HCT116 (cell line): Measurements from ENCODE around the gene ERBB4. TPM values are rescaled to one million over a fixed set of nuclear protein-coding genes. Genes with fewer than 3 reads are reported as not detected.

Source experiments
- ATAC-seq: fragments of 200-7000 bp; cut with Tn5 transposase; 2 replicates; pipeline ENCODE4 v1.9.1; 2020; ENCODE audit warnings: mild to moderate bottlenecking, moderate library complexity
- BruUV-seq: library from RNA; stranded (reverse); fragments of 400-500 nt; replicated peaks from 2 replicates; lab custom pipeline; 2021; lab: Mats Ljungman, UMichigan
- CTCF ChIA-PET: fragments of 300-600 bp; sonication (Branson Sonifier 250); formaldehyde crosslinking; loops from one replicate; lab custom pipeline; 2021; ENCODE audit warnings: antibody characterized with exemption; lab: Charles Lee
- POLR2A ChIA-PET: fragments of 300-600, 350-600 bp; sonication (Branson Sonifier 250); formaldehyde crosslinking; loops from one replicate; lab custom pipeline; 2021; ENCODE audit warnings: antibody characterized with exemption; lab: Charles Lee
- RAD21 ChIA-PET, 2 experiments: fragments of 300-600 bp; sonication (Branson Sonifier 250); formaldehyde crosslinking; loops; one replicate each; lab custom pipeline; 2023; ENCODE audit warnings: low total read pairs in 2 of 2; ENCODE audit not compliant: uncharacterized antibody in 2 of 2, unreplicated experiment in 2 of 2, low non-redundant PET in 1 of 2; lab: Charles Lee
- DNase-seq: peaks from one replicate; pipeline ENCODE4 v3.0.0-alpha.2; 2010; ENCODE audit warnings: low read depth, low spot score
- H2AFZ ChIP-seq: fragments of 200-600 bp; shearing (Covaris generic), sonication (generic); 2 replicates; pipeline ENCODE4 v1.6.1; 2017; ENCODE audit warnings: low read depth, mixed run types, mixed read lengths, antibody characterized with exemption, low read length; ENCODE audit not compliant: poor library complexity, severe bottlenecking
- H3K27ac ChIP-seq: 2 replicates; pipeline ENCODE4 v1.5.1; 2012; ENCODE audit warnings: low read depth, low read length
- H3K27me3 ChIP-seq: fragments of 200-600 bp; sonication (generic); 2 replicates; pipeline ENCODE4 v1.6.1; 2016; ENCODE audit warnings: mixed run types, low read length, mixed read lengths; ENCODE audit not compliant: insufficient read depth
- H3K36me3 ChIP-seq, 2 experiments: fragments of 200-500 bp in 1 of 2; fragments of 200-600 bp in 1 of 2; sonication (Bioruptor generic) in 1 of 2; sonication (generic) in 1 of 2; 2 replicates each; pipeline versions ENCODE4 v1.5.1 to v1.6.1; 2014 to 2016; ENCODE audit warnings: low read length in 2 of 2, inconsistent platforms in 1 of 2, mixed read lengths in 1 of 2, mixed run types in 1 of 2; ENCODE audit not compliant: insufficient read depth in 2 of 2, control insufficient read depth in 1 of 2
- H3K4me1 ChIP-seq, 2 experiments: fragments of 200-600 bp in 1 of 2; sonication (generic) in 1 of 2; 2 replicates each; pipeline versions ENCODE4 v1.5.1 to v1.6.1; 2012 to 2017; ENCODE audit warnings: low read length in 2 of 2, inconsistent platforms in 1 of 2, mild to moderate bottlenecking in 1 of 2, mixed read lengths in 1 of 2, mixed run types in 1 of 2, moderate library complexity in 1 of 2; ENCODE audit not compliant: insufficient read depth in 2 of 2, control insufficient read depth in 1 of 2
- H3K4me2 ChIP-seq: fragments of 200-600 bp; sonication (generic); 2 replicates; pipeline ENCODE4 v1.6.1; 2017; ENCODE audit warnings: mixed run types, low read length, mixed read lengths
- H3K4me3 ChIP-seq, 2 experiments: fragments of 200-600 bp in 1 of 2; sonication (generic) in 1 of 2; replicated peaks in 1 of 2; 2 replicates each; pipeline ENCODE4 v1.5.1; 2011 to 2016; ENCODE audit warnings: low read length in 2 of 2, control low read depth in 1 of 2, low read depth in 1 of 2, mild to moderate bottlenecking in 1 of 2, mixed read lengths in 1 of 2, mixed run types in 1 of 2
- H3K79me2 ChIP-seq: fragments of 200-600 bp; sonication (generic); 2 replicates; pipeline ENCODE4 v1.6.1; 2017; ENCODE audit warnings: mild to moderate bottlenecking, mixed run types, low read length, moderate library complexity, mixed read lengths; ENCODE audit not compliant: insufficient read depth
- H3K9ac ChIP-seq: fragments of 200-600 bp; sonication (generic); 2 replicates; pipeline ENCODE4 v1.6.1; 2016; ENCODE audit warnings: low read length, mixed read lengths
- H3K9me2 ChIP-seq: fragments of 200-600 bp; sonication (generic), shearing (Covaris generic); 2 replicates; pipeline ENCODE4 v1.6.1; 2017; ENCODE audit warnings: mixed run types, mild to moderate bottlenecking, moderate library complexity; ENCODE audit not compliant: insufficient read depth
- H3K9me3 ChIP-seq, 2 experiments: fragments of 200-500 bp in 1 of 2; fragments of 200-600 bp in 1 of 2; sonication (Bioruptor generic) in 1 of 2; sonication (generic) in 1 of 2; 2 replicates each; pipeline ENCODE4 v1.6.1; 2014 to 2017; ENCODE audit warnings: low read length in 2 of 2, mixed read lengths in 2 of 2, inconsistent platforms in 1 of 2, low read depth in 1 of 2, mild to moderate bottlenecking in 1 of 2, mixed run types in 1 of 2, moderate library complexity in 1 of 2; ENCODE audit not compliant: control insufficient read depth in 1 of 2, insufficient read depth in 1 of 2
- H4K20me1 ChIP-seq: fragments of 200-600 bp; sonication (generic), shearing (Covaris generic); 2 replicates; pipeline ENCODE4 v1.6.1; 2017; ENCODE audit warnings: mixed run types, mild to moderate bottlenecking, moderate library complexity; ENCODE audit not compliant: insufficient read depth
- ATF3 ChIP-seq: IDR thresholded peaks from 2 replicates; pipeline ENCODE4 v1.6.1; 2012
- CBX3 ChIP-seq: IDR thresholded peaks from 2 replicates; pipeline ENCODE4 v1.6.1; 2012; ENCODE audit warnings: low read depth
- CEBPB ChIP-seq: IDR thresholded peaks from 2 replicates; pipeline ENCODE4 v1.6.1; 2012; ENCODE audit warnings: low read depth
- EGR1 ChIP-seq: IDR thresholded peaks from 2 replicates; pipeline ENCODE4 v1.6.1; 2012; ENCODE audit warnings: low read depth
- ELF1 ChIP-seq: IDR thresholded peaks from 2 replicates; pipeline ENCODE4 v1.6.1; 2012; ENCODE audit warnings: low read depth, borderline replicate concordance
- FOSL1 ChIP-seq: IDR thresholded peaks from 2 replicates; pipeline ENCODE4 v1.6.1; 2012; ENCODE audit warnings: low read depth
- POLR2A ChIP-seq: IDR thresholded peaks from 2 replicates; pipeline ENCODE4 v1.7.0; 2011; ENCODE audit warnings: borderline replicate concordance; ENCODE audit not compliant: insufficient read depth, insufficient read length; ENCODE audit errors: extremely low read depth
- POLR2AphosphoS5 ChIP-seq: IDR thresholded peaks from 2 replicates; pipeline ENCODE4 v1.6.1; 2011; ENCODE audit warnings: mild to moderate bottlenecking, low read depth, low read length, moderate library complexity
- SIN3A ChIP-seq: IDR thresholded peaks from 2 replicates; pipeline ENCODE4 v1.6.1; 2012; ENCODE audit warnings: low read depth
- SP1 ChIP-seq: IDR thresholded peaks from 2 replicates; pipeline ENCODE4 v1.6.1; 2012; ENCODE audit warnings: low read depth
- SRF ChIP-seq: IDR thresholded peaks from 2 replicates; pipeline ENCODE4 v1.6.1; 2012; ENCODE audit warnings: low read depth
- TCF7L2 ChIP-seq: IDR thresholded peaks from 2 replicates; pipeline ENCODE4 v1.7.0; 2011; ENCODE audit warnings: borderline replicate concordance, inconsistent platforms; ENCODE audit not compliant: insufficient read depth, insufficient read length; ENCODE audit errors: extremely low read depth
- YY1 ChIP-seq: IDR thresholded peaks from 2 replicates; pipeline ENCODE4 v1.6.1; 2011; ENCODE audit warnings: low read length, low read depth, moderate library complexity, mild to moderate bottlenecking; ENCODE audit not compliant: insufficient replicate concordance; ENCODE audit errors: extremely low read depth
- ZFX ChIP-seq: fragments of 450-650 bp; IDR thresholded peaks from 2 replicates; pipeline ENCODE4 v1.6.1; 2017
- ZNF274 ChIP-seq: fragments of 200-500 bp; sonication (Bioruptor generic); IDR thresholded peaks from 2 replicates; pipeline ENCODE4 v1.6.1; 2014; ENCODE audit warnings: mild to moderate bottlenecking, low read depth, low read length, inconsistent platforms
- intact Hi-C: fragments of 100-400 bp; cut with micrococcal nuclease; formaldehyde crosslinking; loops from 2 replicates; pipeline ENCODE4 v1.10.0; 2022
- total RNA-seq: library from RNA; stranded (reverse); gene quantifications from one replicate; pipeline ENCODE4 v1.2.1, GENCODE V29; 2021; ENCODE audit not compliant: unreplicated experiment
- TF ChIP-seq, protein P1 (sequence below): IDR thresholded peaks from 2 replicates; pipeline ENCODE4 v1.6.1; 2011; ENCODE audit warnings: mild to moderate bottlenecking, low read length, moderate library complexity; ENCODE audit not compliant: insufficient replicate concordance; ENCODE audit errors: extremely low read depth
- TF ChIP-seq, protein P2 (sequence below): IDR thresholded peaks from 2 replicates; pipeline ENCODE4 v1.6.1; 2012; ENCODE audit warnings: low read depth

Gene ERBB4
- total RNA-seq, 1 experiment from 2014 or later: 0.10 TPM

GRCh38 chr2:211941216-211941747, 597.3 kb downstream of the ERBB4 start:
- CTCF ChIA-PET: no interaction called here
- TF ChIP-seq SIN3A: no peak
- no peak for TF ChIP-seq ZNF274
- TF ChIP-seq YY1: no peak
- no peak for TF ChIP-seq POLR2AphosphoS5
- TF ChIP-seq CEBPB: no peak
- TF ChIP-seq SP1: no peak
- TF ChIP-seq POLR2A: no peak
- TF ChIP-seq TCF7L2: no peak
- TF ChIP-seq ELF1: no peak
- DNase-seq: no peak
- H3K27ac ChIP-seq: no peak overlapping the region
- no peak overlapping the region for H3K4me3 ChIP-seq
- H2AFZ ChIP-seq: no peak overlapping the region
- H3K4me2 ChIP-seq: no peak overlapping the region
- no TSS peak for BruUV-seq
- intact Hi-C loops: no loop called here
- no peaks in the 10 kb centered on the region for H3K79me2 ChIP-seq
- POLR2A ChIA-PET: no interaction called here
- H4K20me1 ChIP-seq: no peaks in the 10 kb centered on the region
- no peaks in the 10 kb centered on the region for H3K9me3 ChIP-seq
- H3K27me3 ChIP-seq: no peaks in the 10 kb centered on the region
- no peaks in the 10 kb centered on the region for H3K9me2 ChIP-seq
- no peak overlapping the region for H3K9ac ChIP-seq
- no peak for ATAC-seq
- no peaks in the 10 kb centered on the region for H3K36me3 ChIP-seq
- RAD21 ChIA-PET: no interaction called here
- H3K4me1 ChIP-seq: no peaks in the 10 kb centered on the region

- H3K79me2 ChIP-seq: no peaks in the 10 kb centered on the region
- H3K9me2 ChIP-seq: no peaks in the 10 kb centered on the region
- H3K9me3 ChIP-seq: no peaks in the 10 kb centered on the region
- no peaks in the 10 kb centered on the region for H3K27me3 ChIP-seq
- no TSS peak for BruUV-seq
- no peak overlapping the region for H3K4me2 ChIP-seq
- no peak overlapping the region for H3K4me3 ChIP-seq
- ATAC-seq: no peak
- H3K9ac ChIP-seq: no peak overlapping the region
- RAD21 ChIA-PET: no interaction called here
- no peak overlapping the region for H2AFZ ChIP-seq
- H3K36me3 ChIP-seq: no peaks in the 10 kb centered on the region
- POLR2A ChIA-PET: no interaction called here
- no peak for DNase-seq
- intact Hi-C loops: no loop called here
- H3K27ac ChIP-seq: no peak overlapping the region
- CTCF ChIA-PET: no interaction called here
- H3K4me1 ChIP-seq: no peaks in the 10 kb centered on the region
- no peaks in the 10 kb centered on the region for H4K20me1 ChIP-seq
- TF ChIP-seq SP1 (no peak), SRF (no peak), FOSL1 (no peak), CBX3 (no peak), TCF7L2 (no peak), ZFX (no peak), CEBPB (no peak), ATF3 (no peak), EGR1 (no peak), POLR2A (no peak)
- TF ChIP-seq, protein P1, sequence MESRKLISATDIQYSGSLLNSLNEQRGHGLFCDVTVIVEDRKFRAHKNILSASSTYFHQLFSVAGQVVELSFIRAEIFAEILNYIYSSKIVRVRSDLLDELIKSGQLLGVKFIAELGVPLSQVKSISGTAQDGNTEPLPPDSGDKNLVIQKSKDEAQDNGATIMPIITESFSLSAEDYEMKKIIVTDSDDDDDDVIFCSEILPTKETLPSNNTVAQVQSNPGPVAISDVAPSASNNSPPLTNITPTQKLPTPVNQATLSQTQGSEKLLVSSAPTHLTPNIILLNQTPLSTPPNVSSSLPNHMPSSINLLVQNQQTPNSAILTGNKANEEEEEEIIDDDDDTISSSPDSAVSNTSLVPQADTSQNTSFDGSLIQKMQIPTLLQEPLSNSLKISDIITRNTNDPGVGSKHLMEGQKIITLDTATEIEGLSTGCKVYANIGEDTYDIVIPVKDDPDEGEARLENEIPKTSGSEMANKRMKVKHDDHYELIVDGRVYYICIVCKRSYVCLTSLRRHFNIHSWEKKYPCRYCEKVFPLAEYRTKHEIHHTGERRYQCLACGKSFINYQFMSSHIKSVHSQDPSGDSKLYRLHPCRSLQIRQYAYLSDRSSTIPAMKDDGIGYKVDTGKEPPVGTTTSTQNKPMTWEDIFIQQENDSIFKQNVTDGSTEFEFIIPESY: no peak
- TF ChIP-seq, protein P2, sequence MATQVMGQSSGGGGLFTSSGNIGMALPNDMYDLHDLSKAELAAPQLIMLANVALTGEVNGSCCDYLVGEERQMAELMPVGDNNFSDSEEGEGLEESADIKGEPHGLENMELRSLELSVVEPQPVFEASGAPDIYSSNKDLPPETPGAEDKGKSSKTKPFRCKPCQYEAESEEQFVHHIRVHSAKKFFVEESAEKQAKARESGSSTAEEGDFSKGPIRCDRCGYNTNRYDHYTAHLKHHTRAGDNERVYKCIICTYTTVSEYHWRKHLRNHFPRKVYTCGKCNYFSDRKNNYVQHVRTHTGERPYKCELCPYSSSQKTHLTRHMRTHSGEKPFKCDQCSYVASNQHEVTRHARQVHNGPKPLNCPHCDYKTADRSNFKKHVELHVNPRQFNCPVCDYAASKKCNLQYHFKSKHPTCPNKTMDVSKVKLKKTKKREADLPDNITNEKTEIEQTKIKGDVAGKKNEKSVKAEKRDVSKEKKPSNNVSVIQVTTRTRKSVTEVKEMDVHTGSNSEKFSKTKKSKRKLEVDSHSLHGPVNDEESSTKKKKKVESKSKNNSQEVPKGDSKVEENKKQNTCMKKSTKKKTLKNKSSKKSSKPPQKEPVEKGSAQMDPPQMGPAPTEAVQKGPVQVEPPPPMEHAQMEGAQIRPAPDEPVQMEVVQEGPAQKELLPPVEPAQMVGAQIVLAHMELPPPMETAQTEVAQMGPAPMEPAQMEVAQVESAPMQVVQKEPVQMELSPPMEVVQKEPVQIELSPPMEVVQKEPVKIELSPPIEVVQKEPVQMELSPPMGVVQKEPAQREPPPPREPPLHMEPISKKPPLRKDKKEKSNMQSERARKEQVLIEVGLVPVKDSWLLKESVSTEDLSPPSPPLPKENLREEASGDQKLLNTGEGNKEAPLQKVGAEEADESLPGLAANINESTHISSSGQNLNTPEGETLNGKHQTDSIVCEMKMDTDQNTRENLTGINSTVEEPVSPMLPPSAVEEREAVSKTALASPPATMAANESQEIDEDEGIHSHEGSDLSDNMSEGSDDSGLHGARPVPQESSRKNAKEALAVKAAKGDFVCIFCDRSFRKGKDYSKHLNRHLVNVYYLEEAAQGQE: no peak
Measured at GRCh38 chr2:211939177-211939576, 599.4 kb downstream of the ERBB4 start.
